HL-60 (cell line): Measurements from ENCODE around the gene ZNF235.
"Not testable (repeated sequence)": the region's sequence is repeated elsewhere in the genome, so short reads cannot be mapped to it uniquely, and the experiment has no call there.

Experiments
- DNase-seq, 2 experiments: peaks; one replicate each; pipeline ENCODE4 v3.0.0-alpha.2; 2010 to 2020; ENCODE audit warnings: low read depth in 1 of 2, low spot score in 1 of 2
- H3K27ac ChIP-seq: fragments of 250-450 bp; sonication (Bioruptor Pico); replicated peaks from 2 replicates; pipeline ENCODE4 v1.5.1; 2020; ENCODE audit warnings: mild to moderate bottlenecking, moderate library complexity
- H3K27me3 ChIP-seq: fragments of 250-450 bp; sonication (Bioruptor Pico); 2 replicates; pipeline ENCODE4 v1.5.1; 2021; ENCODE audit warnings: mild to moderate bottlenecking, moderate library complexity; ENCODE audit not compliant: insufficient read depth, poor library complexity, severe bottlenecking
- H3K4me3 ChIP-seq: replicated peaks from 2 replicates; pipeline ENCODE4 v1.5.1; 2011; ENCODE audit warnings: mild to moderate bottlenecking, control low read depth, low read length; ENCODE audit not compliant: insufficient read depth
- GABPA ChIP-seq: IDR thresholded peaks from 2 replicates; pipeline ENCODE4 v1.6.1; 2012; ENCODE audit warnings: low read depth
- POLR2AphosphoS5 ChIP-seq: IDR thresholded peaks from 2 replicates; pipeline ENCODE4 v1.6.1; 2012; ENCODE audit warnings: low read depth
- REST ChIP-seq: IDR thresholded peaks from 2 replicates; pipeline ENCODE4 v1.6.1; 2012; ENCODE audit warnings: low read depth; ENCODE audit not compliant: insufficient replicate concordance
- SPI1 ChIP-seq: IDR thresholded peaks from 2 replicates; pipeline ENCODE4 v1.6.1; 2012; ENCODE audit warnings: low read depth, mild to moderate bottlenecking, borderline replicate concordance
- TF ChIP-seq, protein P1 (sequence below): IDR thresholded peaks from one replicate; pipeline ENCODE4 v1.5.1; 2011; ENCODE audit warnings: low read length, control low read depth, inconsistent platforms; ENCODE audit not compliant: insufficient read depth

Gene ZNF235

GRCh38 chr19:44344255-44344654 lies 39.4 kb upstream of the ZNF235 start:
- Histone ChIP-seq H3K4me3 (no peak overlapping the region), H3K27me3 (no peaks in the 10 kb centered on the region), H3K27ac (no peak overlapping the region)
- TF ChIP-seq SPI1 (no peak), POLR2AphosphoS5 (no peak), GABPA (no peak), REST (no peak)
- TF ChIP-seq, protein P1, sequence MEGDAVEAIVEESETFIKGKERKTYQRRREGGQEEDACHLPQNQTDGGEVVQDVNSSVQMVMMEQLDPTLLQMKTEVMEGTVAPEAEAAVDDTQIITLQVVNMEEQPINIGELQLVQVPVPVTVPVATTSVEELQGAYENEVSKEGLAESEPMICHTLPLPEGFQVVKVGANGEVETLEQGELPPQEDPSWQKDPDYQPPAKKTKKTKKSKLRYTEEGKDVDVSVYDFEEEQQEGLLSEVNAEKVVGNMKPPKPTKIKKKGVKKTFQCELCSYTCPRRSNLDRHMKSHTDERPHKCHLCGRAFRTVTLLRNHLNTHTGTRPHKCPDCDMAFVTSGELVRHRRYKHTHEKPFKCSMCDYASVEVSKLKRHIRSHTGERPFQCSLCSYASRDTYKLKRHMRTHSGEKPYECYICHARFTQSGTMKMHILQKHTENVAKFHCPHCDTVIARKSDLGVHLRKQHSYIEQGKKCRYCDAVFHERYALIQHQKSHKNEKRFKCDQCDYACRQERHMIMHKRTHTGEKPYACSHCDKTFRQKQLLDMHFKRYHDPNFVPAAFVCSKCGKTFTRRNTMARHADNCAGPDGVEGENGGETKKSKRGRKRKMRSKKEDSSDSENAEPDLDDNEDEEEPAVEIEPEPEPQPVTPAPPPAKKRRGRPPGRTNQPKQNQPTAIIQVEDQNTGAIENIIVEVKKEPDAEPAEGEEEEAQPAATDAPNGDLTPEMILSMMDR = no peak
- no peak for DNase-seq

GRCh38 chr19:44341794-44342193 lies 37.0 kb upstream of the ZNF235 start:
- H3K27me3 ChIP-seq = no peaks in the 10 kb centered on the region
- no peak overlapping the region for H3K4me3 ChIP-seq
- DNase-seq = no peak
- TF ChIP-seq, protein P1 = no peak
- TF ChIP-seq REST (no peak), GABPA (no peak), POLR2AphosphoS5 (no peak), SPI1 (no peak)
- no peak overlapping the region for H3K27ac ChIP-seq

- H3K27me3 ChIP-seq, H3K4me3 ChIP-seq, H3K27ac ChIP-seq, DNase-seq: not testable (repeated sequence)
These were observed 29.8 kb upstream of the ZNF235 start for GRCh38 chr19:44334639-44335038.

- TF ChIP-seq POLR2AphosphoS5 (no peak), SPI1 (no peak), REST (no peak), GABPA (no peak)
- TF ChIP-seq, protein P1 = no peak
- DNase-seq = no peak
- H3K27me3 ChIP-seq = no peaks in the 10 kb centered on the region
These were observed 27.3 kb upstream of the ZNF235 start for GRCh38 chr19:44332145-44332544.

More at GRCh38 chr19:44332145-44332544, 27.3 kb upstream of the ZNF235 start:
- Histone ChIP-seq H3K27ac (no peak overlapping the region), H3K4me3 (no peak overlapping the region)
